SK-N-SH treated with all-trans-retinoic acid at 6 μM for 48 hours (cell line): ENCODE measurements around the gene SYPL1.

Experiments used
- ATAC-seq: fragments of 200-7000 bp; cut with Tn5 transposase; 3 replicates; pipeline ENCODE4 v1.9.1; 2020; ENCODE audit warnings: mild to moderate bottlenecking, moderate library complexity
- ARNTL ChIP-seq: fragments of 450-650 bp; formaldehyde crosslinking; IDR thresholded peaks from 2 replicates; pipeline ENCODE4 v1.5.0; 2020; ENCODE audit warnings: low read depth, mild to moderate bottlenecking, moderate library complexity, borderline replicate concordance
- BACH2 ChIP-seq: fragments of 250-450 bp; sonication (Bioruptor Pico); IDR thresholded peaks from 2 replicates; pipeline ENCODE4 v1.9.0; 2021; ENCODE audit warnings: mild to moderate bottlenecking, borderline replicate concordance
- CSDC2 ChIP-seq: fragments of 250-450 bp; sonication (Bioruptor Pico); IDR thresholded peaks from 2 replicates; pipeline ENCODE4 v1.5.0; 2020; ENCODE audit warnings: mild to moderate bottlenecking, moderate library complexity
- CSRNP3 ChIP-seq: fragments of 250-450 bp; sonication (Bioruptor Pico); IDR thresholded peaks from 2 replicates; pipeline ENCODE4 v1.5.1; 2021; ENCODE audit warnings: mild to moderate bottlenecking, moderate library complexity
- ESRRG ChIP-seq: fragments of 250-450 bp; sonication (Bioruptor Pico); IDR thresholded peaks from 2 replicates; pipeline ENCODE4 v1.6.1; 2021; ENCODE audit warnings: mild to moderate bottlenecking
- GLIS3 ChIP-seq: fragments of 250-450 bp; sonication (Bioruptor Pico); IDR thresholded peaks from 2 replicates; pipeline ENCODE4 v1.5.0; 2020; ENCODE audit warnings: mild to moderate bottlenecking, moderate library complexity
- ISL1 ChIP-seq: fragments of 250-450 bp; sonication (Bioruptor Pico); IDR thresholded peaks from 2 replicates; pipeline ENCODE4 v2.1.2; 2022; ENCODE audit warnings: mild to moderate bottlenecking, moderate library complexity
- OSR1 ChIP-seq: fragments of 250-450 bp; sonication (Bioruptor Pico); IDR thresholded peaks from 2 replicates; pipeline ENCODE4 v1.8.0; 2022; ENCODE audit warnings: moderate library complexity, mild to moderate bottlenecking, inconsistent platforms
- PPARA ChIP-seq: fragments of 250-450 bp; sonication (Bioruptor Pico); IDR thresholded peaks from 2 replicates; pipeline ENCODE4 v1.5.0; 2020; ENCODE audit warnings: mild to moderate bottlenecking, borderline replicate concordance
- RARB ChIP-seq: fragments of 250-450 bp; sonication (Bioruptor Pico); IDR thresholded peaks from 2 replicates; pipeline ENCODE4 v1.8.0; 2021; ENCODE audit warnings: mild to moderate bottlenecking, moderate library complexity
- SNAI2 ChIP-seq: fragments of 250-450 bp; sonication (Bioruptor Pico); IDR thresholded peaks from 2 replicates; pipeline ENCODE4 v1.5.0; 2020; ENCODE audit warnings: mild to moderate bottlenecking, moderate library complexity
- TOX ChIP-seq: fragments of 250-450 bp; sonication (Bioruptor Pico); IDR thresholded peaks from 2 replicates; pipeline ENCODE4 v1.8.0; 2021; ENCODE audit warnings: mild to moderate bottlenecking, moderate library complexity, borderline replicate concordance
- ZC3H10 ChIP-seq: fragments of 250-450 bp; sonication (Bioruptor Pico); IDR thresholded peaks from 2 replicates; pipeline ENCODE4 v1.5.1; 2021; ENCODE audit warnings: mild to moderate bottlenecking, moderate library complexity
- ZFP30 ChIP-seq: fragments of 450-650 bp; formaldehyde crosslinking; IDR thresholded peaks from 2 replicates; pipeline ENCODE4 v1.5.0; 2022; ENCODE audit warnings: mild to moderate bottlenecking, moderate library complexity
- ZNF565 ChIP-seq: fragments of 450-650 bp; formaldehyde crosslinking; conservative IDR thresholded peaks from 2 replicates; pipeline ENCODE4 v1.5.0; 2020; ENCODE audit warnings: low read depth, mild to moderate bottlenecking, moderate library complexity
- ZNF70 ChIP-seq: fragments of 450-650 bp; formaldehyde crosslinking; IDR thresholded peaks from 2 replicates; pipeline ENCODE4 v1.5.0; 2020; ENCODE audit warnings: mild to moderate bottlenecking, moderate library complexity
- ZNF8 ChIP-seq: fragments of 450-650 bp; formaldehyde crosslinking; IDR thresholded peaks from 2 replicates; pipeline ENCODE4 v1.5.0; 2020; ENCODE audit warnings: mild to moderate bottlenecking, moderate library complexity
- TF ChIP-seq, protein P1 (sequence below): fragments of 250-450 bp; sonication (Bioruptor Pico); IDR thresholded peaks from 2 replicates; pipeline ENCODE4 v1.8.0; 2020; ENCODE audit warnings: mild to moderate bottlenecking, moderate library complexity, borderline replicate concordance
- TF ChIP-seq, protein P2 (sequence below): fragments of 250-450 bp; sonication (Bioruptor Pico); IDR thresholded peaks from 2 replicates; pipeline ENCODE4 v1.5.0; 2020; ENCODE audit warnings: mild to moderate bottlenecking, moderate library complexity
- TF ChIP-seq, protein P3 (sequence below): fragments of 250-450 bp; sonication (Bioruptor Pico); IDR thresholded peaks from 2 replicates; pipeline ENCODE4 v1.5.1; 2020; ENCODE audit warnings: low read depth, mild to moderate bottlenecking, moderate library complexity
- TF ChIP-seq, protein P4 (sequence below): fragments of 250-450 bp; sonication (Bioruptor Pico); IDR thresholded peaks from 2 replicates; pipeline ENCODE4 v1.8.0; 2021; ENCODE audit warnings: low read depth, mild to moderate bottlenecking, moderate library complexity, borderline replicate concordance

SYPL1 gene

DNA sequence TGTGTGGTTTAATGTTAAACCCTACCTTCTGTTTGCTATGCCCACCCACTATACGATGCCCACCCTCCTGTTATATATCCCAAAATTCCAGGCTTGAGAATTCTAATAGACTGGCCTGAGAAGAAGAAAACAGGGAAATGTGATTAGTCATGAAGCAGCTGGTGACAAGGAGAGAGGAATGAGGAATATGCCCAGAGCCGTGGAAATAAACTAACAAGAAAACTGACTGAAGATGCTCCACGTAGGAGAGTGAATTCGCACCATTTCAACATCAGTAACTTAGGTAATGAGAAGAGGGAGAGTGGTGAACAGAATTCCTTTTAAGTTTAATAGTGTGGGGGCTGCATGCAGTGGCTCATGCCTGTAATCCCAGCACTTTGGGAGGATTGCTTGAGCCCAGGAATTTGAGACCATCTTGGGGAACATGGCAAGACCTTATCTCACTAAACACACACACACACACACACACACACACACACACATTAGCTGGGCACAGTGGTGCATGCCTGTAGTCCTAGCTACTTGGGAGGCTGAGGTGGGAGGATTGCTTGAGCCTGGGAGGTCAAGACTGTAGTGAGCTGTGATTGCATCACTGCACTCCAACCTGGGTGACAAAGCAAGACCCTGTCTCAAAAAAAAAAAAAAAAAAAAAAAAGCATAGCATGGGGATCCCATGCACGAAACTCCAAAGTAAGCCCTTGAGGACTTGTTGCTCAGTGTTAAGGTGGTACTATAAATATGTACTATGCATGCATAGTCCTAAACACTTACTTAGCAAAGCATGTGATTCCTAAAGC lies 16.1 kb upstream of the SYPL1 start:
- peak; percentile 59 for ATAC-seq
- TF ChIP-seq GLIS3: no peak
- TF ChIP-seq SNAI2: no peak
- no peak for TF ChIP-seq BACH2 (CRISPR knock-in tag)
- no peak for TF ChIP-seq RARB (CRISPR knock-in tag)
- TF ChIP-seq ARNTL (CRISPR knock-in tag): no peak
- TF ChIP-seq TOX: no peak
- TF ChIP-seq PPARA (CRISPR knock-in tag): no peak
- TF ChIP-seq CSDC2 (CRISPR knock-in tag): no peak
- TF ChIP-seq, protein P1, sequence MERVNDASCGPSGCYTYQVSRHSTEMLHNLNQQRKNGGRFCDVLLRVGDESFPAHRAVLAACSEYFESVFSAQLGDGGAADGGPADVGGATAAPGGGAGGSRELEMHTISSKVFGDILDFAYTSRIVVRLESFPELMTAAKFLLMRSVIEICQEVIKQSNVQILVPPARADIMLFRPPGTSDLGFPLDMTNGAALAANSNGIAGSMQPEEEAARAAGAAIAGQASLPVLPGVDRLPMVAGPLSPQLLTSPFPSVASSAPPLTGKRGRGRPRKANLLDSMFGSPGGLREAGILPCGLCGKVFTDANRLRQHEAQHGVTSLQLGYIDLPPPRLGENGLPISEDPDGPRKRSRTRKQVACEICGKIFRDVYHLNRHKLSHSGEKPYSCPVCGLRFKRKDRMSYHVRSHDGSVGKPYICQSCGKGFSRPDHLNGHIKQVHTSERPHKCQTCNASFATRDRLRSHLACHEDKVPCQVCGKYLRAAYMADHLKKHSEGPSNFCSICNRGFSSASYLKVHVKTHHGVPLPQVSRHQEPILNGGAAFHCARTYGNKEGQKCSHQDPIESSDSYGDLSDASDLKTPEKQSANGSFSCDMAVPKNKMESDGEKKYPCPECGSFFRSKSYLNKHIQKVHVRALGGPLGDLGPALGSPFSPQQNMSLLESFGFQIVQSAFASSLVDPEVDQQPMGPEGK (CRISPR knock-in tag): no peak
- TF ChIP-seq ZC3H10 (CRISPR knock-in tag): no peak
- TF ChIP-seq ZNF565 (CRISPR knock-in tag): no peak
- TF ChIP-seq ISL1: no peak

GRCh38 chr7:106126170-106126938 lies 14.2 kb upstream of the SYPL1 start:
- peak; percentile 57 for ATAC-seq
- no peak for TF ChIP-seq TOX
- TF ChIP-seq SNAI2: no peak
- TF ChIP-seq, protein P2, sequence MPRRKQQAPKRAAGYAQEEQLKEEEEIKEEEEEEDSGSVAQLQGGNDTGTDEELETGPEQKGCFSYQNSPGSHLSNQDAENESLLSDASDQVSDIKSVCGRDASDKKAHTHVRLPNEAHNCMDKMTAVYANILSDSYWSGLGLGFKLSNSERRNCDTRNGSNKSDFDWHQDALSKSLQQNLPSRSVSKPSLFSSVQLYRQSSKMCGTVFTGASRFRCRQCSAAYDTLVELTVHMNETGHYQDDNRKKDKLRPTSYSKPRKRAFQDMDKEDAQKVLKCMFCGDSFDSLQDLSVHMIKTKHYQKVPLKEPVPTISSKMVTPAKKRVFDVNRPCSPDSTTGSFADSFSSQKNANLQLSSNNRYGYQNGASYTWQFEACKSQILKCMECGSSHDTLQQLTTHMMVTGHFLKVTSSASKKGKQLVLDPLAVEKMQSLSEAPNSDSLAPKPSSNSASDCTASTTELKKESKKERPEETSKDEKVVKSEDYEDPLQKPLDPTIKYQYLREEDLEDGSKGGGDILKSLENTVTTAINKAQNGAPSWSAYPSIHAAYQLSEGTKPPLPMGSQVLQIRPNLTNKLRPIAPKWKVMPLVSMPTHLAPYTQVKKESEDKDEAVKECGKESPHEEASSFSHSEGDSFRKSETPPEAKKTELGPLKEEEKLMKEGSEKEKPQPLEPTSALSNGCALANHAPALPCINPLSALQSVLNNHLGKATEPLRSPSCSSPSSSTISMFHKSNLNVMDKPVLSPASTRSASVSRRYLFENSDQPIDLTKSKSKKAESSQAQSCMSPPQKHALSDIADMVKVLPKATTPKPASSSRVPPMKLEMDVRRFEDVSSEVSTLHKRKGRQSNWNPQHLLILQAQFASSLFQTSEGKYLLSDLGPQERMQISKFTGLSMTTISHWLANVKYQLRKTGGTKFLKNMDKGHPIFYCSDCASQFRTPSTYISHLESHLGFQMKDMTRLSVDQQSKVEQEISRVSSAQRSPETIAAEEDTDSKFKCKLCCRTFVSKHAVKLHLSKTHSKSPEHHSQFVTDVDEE: no peak
- TF ChIP-seq ZNF70 (CRISPR knock-in tag): no peak
- no peak for TF ChIP-seq ZNF8 (CRISPR knock-in tag)
- TF ChIP-seq, protein P3, sequence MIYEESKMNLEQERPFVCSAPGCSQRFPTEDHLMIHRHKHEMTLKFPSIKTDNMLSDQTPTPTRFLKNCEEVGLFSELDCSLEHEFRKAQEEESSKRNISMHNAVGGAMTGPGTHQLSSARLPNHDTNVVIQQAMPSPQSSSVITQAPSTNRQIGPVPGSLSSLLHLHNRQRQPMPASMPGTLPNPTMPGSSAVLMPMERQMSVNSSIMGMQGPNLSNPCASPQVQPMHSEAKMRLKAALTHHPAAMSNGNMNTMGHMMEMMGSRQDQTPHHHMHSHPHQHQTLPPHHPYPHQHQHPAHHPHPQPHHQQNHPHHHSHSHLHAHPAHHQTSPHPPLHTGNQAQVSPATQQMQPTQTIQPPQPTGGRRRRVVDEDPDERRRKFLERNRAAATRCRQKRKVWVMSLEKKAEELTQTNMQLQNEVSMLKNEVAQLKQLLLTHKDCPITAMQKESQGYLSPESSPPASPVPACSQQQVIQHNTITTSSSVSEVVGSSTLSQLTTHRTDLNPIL (CRISPR knock-in tag): no peak
- TF ChIP-seq RARB (CRISPR knock-in tag): no peak
- no peak for TF ChIP-seq ISL1
- TF ChIP-seq BACH2 (CRISPR knock-in tag): no peak
- TF ChIP-seq ESRRG (CRISPR knock-in tag): no peak
- no peak for TF ChIP-seq ZNF565 (CRISPR knock-in tag)
- TF ChIP-seq, protein P4, sequence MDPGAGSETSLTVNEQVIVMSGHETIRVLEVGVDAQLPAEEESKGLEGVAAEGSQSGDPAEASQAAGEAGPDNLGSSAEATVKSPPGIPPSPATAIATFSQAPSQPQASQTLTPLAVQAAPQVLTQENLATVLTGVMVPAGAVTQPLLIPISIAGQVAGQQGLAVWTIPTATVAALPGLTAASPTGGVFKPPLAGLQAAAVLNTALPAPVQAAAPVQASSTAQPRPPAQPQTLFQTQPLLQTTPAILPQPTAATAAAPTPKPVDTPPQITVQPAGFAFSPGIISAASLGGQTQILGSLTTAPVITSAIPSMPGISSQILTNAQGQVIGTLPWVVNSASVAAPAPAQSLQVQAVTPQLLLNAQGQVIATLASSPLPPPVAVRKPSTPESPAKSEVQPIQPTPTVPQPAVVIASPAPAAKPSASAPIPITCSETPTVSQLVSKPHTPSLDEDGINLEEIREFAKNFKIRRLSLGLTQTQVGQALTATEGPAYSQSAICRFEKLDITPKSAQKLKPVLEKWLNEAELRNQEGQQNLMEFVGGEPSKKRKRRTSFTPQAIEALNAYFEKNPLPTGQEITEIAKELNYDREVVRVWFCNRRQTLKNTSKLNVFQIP (CRISPR knock-in tag): no peak
- TF ChIP-seq CSRNP3 (CRISPR knock-in tag): no peak
- no peak for TF ChIP-seq OSR1
- TF ChIP-seq ZFP30 (CRISPR knock-in tag): no peak
